ENCODE results near the gene NXPE4.

Gene NXPE4

GRCh38 chr11:114559425-114560310 is 35.9 kb downstream of the NXPE4 start, which contains the start of gene NXPE1:
NXPE1 (minus strand) TSS chr11:114559881; CDS start chr11:114551201, 8,680 bp downstream.
- DNase-seq (ENCODE audit: low read depth) = no peak

GRCh38 chr11:114556135-114556534 is 39.5 kb downstream of the NXPE4 start:
- DNase-seq (ENCODE audit: low read depth) = no peak

GRCh38 chr11:114553642-114554041 is 41.9 kb downstream of the NXPE4 start:
- no peak for DNase-seq (ENCODE audit: low read depth)

GRCh38 chr11:114551060-114551459 is 44.5 kb downstream of the NXPE4 start:
- DNase-seq (ENCODE audit: low read depth) = no peak

- no peak for DNase-seq (ENCODE audit: low read depth)
Measured at GRCh38 chr11:114525682-114526081, 69.9 kb downstream of the NXPE4 start.

GRCh38 chr11:114524122-114524521 is 71.5 kb downstream of the NXPE4 start:
- DNase-seq (ENCODE audit: low read depth) = no peak

GRCh38 chr11:114522818-114523217 is 72.8 kb downstream of the NXPE4 start:
- no peak for DNase-seq (ENCODE audit: low read depth)
